Astrocyte of the spinal cord (primary cell): ENCODE data around the gene UGT2B7.

ENCODE experiments used
- DNase-seq: peaks from one replicate; pipeline ENCODE4 v3.0.0; 2011; ENCODE audit warnings: low read depth, low spot score
- H3K4me3 ChIP-seq: 2 replicates; pipeline ENCODE4 v1.5.1; 2011; ENCODE audit warnings: low read depth, mild to moderate bottlenecking, low read length, moderate library complexity
- CTCF ChIP-seq: IDR thresholded peaks from 2 replicates; pipeline ENCODE4 v1.5.1; 2012; ENCODE audit warnings: low read depth, mild to moderate bottlenecking, low read length, inconsistent platforms
- in situ Hi-C: cut with HindIII; loops from 2 replicates; pipeline ENCODE4 v1.10.0; 2017; ENCODE audit warnings: low sequenced_read_pairs

The UGT2B7 gene

GRCh38 chr4:69147334-69147733 lies 51.1 kb downstream of the UGT2B7 start:
- no peak for TF ChIP-seq CTCF
- no peak for DNase-seq
- in situ Hi-C loops: no loop called here
- no peak overlapping the region for H3K4me3 ChIP-seq

GRCh38 chr4:69154021-69154420 lies 57.7 kb downstream of the UGT2B7 start:
- in situ Hi-C loops: no loop called here
- H3K4me3 ChIP-seq: no peak overlapping the region
- no peak for TF ChIP-seq CTCF
- no peak for DNase-seq

GRCh38 chr4:69156913-69157312 lies 60.6 kb downstream of the UGT2B7 start:
- no peak for DNase-seq
- peak; percentile 36 for TF ChIP-seq CTCF
- H3K4me3 ChIP-seq: no peak overlapping the region
- in situ Hi-C loops: no loop called here
